HG03025 (cell line): ENCODE results near the gene PARP2.

Experiments
- ATAC-seq: cut with Tn5 transposase; IDR thresholded peaks from one replicate; pipeline ENCODE4 v1.9.1; 2021; ENCODE audit warnings: mild to moderate bottlenecking, moderate library complexity; ENCODE audit not compliant: unreplicated experiment, low FRiP score

The PARP2 gene

GRCh38 chr14:20388159-20388558 lies 44.7 kb downstream of the PARP2 start:
- no peak for ATAC-seq

GRCh38 chr14:20391505-20391904 lies 48.1 kb downstream of the PARP2 start:
- ATAC-seq, result no peak

- no peak for ATAC-seq
Measured at GRCh38 chr14:20397511-20397910, 54.1 kb downstream of the PARP2 start.

- ATAC-seq, result no peak
Measured at GRCh38 chr14:20400589-20400964, 57.1 kb downstream of the PARP2 start.

GRCh38 chr14:20400965-20401593 lies 57.6 kb downstream of the PARP2 start:
- ATAC-seq, result no peak

- ATAC-seq, result no peak
Measured at GRCh38 chr14:20403521-20403920, 60.1 kb downstream of the PARP2 start.
